PC-9 (cell line): ENCODE data around the gene TTK. TPM values are rescaled to one million over a fixed set of nuclear protein-coding genes. Genes with fewer than 3 reads are reported as not detected.

ENCODE experiments used
- BruUV-seq: library from RNA; stranded (reverse); fragments of 400-500 nt; replicated peaks from 2 replicates; lab custom pipeline; 2021; lab: Mats Ljungman, UMichigan
- CTCF ChIA-PET: fragments of 300-600 bp; sonication (Branson Sonifier 250); formaldehyde crosslinking; loops from one replicate; lab custom pipeline; 2022; ENCODE audit warnings: antibody characterized with exemption; lab: Charles Lee
- POLR2A ChIA-PET: fragments of 300-600 bp; sonication (Branson Sonifier 250); formaldehyde crosslinking; loops from one replicate; lab custom pipeline; 2022; ENCODE audit warnings: antibody characterized with exemption; ENCODE audit not compliant: unreplicated experiment; lab: Charles Lee
- DNase-seq, 2 experiments: peaks; one replicate each; pipeline versions ENCODE4 v3.0.0 to v3.0.0-alpha.2; 2015 to 2022; ENCODE audit warnings: mixed read lengths in 1 of 2
- H2AFZ ChIP-seq: fragments of 200-600 bp; sonication (generic); 2 replicates; pipeline ENCODE4 v1.8.1; 2017; ENCODE audit warnings: antibody characterized with exemption
- H3F3A ChIP-seq: fragments of 200-600 bp; sonication (generic); 2 replicates; pipeline ENCODE4 v1.8.1; 2017; ENCODE audit warnings: antibody characterized with exemption, mild to moderate bottlenecking, low read depth; ENCODE audit not compliant: insufficient read depth
- H3K27ac ChIP-seq: fragments of 200-600 bp; sonication (generic); 2 replicates; pipeline ENCODE4 v1.6.1; 2016; ENCODE audit warnings: mixed run types
- H3K27me3 ChIP-seq: fragments of 200-600 bp; sonication (generic); 2 replicates; pipeline ENCODE4 v1.6.1; 2016; ENCODE audit warnings: low read depth, mixed run types; ENCODE audit not compliant: insufficient read depth
- H3K36me3 ChIP-seq: fragments of 200-600 bp; sonication (generic); 2 replicates; pipeline ENCODE4 v1.6.1; 2016; ENCODE audit warnings: low read depth, mixed run types
- H3K4me1 ChIP-seq: fragments of 200-600 bp; sonication (generic); replicated peaks from 2 replicates; pipeline ENCODE4 v1.6.1; 2016; ENCODE audit warnings: mixed run types; ENCODE audit not compliant: insufficient read depth
- H3K4me2 ChIP-seq: fragments of 200-600 bp; sonication (generic); 2 replicates; pipeline ENCODE4 v1.6.1; 2017; ENCODE audit warnings: mixed run types
- H3K4me3 ChIP-seq: fragments of 200-600 bp; sonication (generic); 2 replicates; pipeline ENCODE4 v1.6.1; 2016; ENCODE audit warnings: mixed run types
- H3K79me2 ChIP-seq: fragments of 200-600 bp; sonication (generic); 2 replicates; pipeline ENCODE4 v1.6.1; 2017; ENCODE audit warnings: low read depth, mixed run types
- H3K9me2 ChIP-seq: fragments of 200-600 bp; sonication (generic); 2 replicates; pipeline ENCODE4 v1.8.1; 2017; ENCODE audit warnings: mild to moderate bottlenecking; ENCODE audit not compliant: insufficient read depth
- H3K9me3 ChIP-seq: fragments of 200-600 bp; sonication (generic); 2 replicates; pipeline ENCODE4 v1.8.1; 2016; ENCODE audit warnings: low read depth; ENCODE audit not compliant: insufficient read depth
- H4K20me1 ChIP-seq: fragments of 200-600 bp; sonication (generic); 2 replicates; pipeline ENCODE4 v1.8.1; 2017; ENCODE audit not compliant: insufficient read depth
- EZH2 ChIP-seq: fragments of 200-600 bp; sonication (generic); IDR thresholded peaks from 2 replicates; pipeline ENCODE4 v1.8.0; 2017; ENCODE audit warnings: antibody characterized with exemption, low read depth
- intact Hi-C: fragments of 100-400 bp; cut with micrococcal nuclease; formaldehyde crosslinking; loops from one replicate; pipeline ENCODE4 v1.10.0; 2022; ENCODE audit not compliant: unreplicated experiment
- total RNA-seq: library from RNA; stranded (reverse); gene quantifications from 2 replicates; pipeline ENCODE4 v1.2.3, GENCODE V29; 2021
- TF ChIP-seq, protein P1 (sequence below): fragments of 200-600 bp; sonication (generic); conservative IDR thresholded peaks from 2 replicates; pipeline ENCODE4 v1.6.1; 2017; ENCODE audit warnings: mixed run types, antibody characterized with exemption, mild to moderate bottlenecking, moderate library complexity

The TTK gene
- total RNA-seq, 1 experiment from 2014 or later, result 40.3 TPM

DNA sequence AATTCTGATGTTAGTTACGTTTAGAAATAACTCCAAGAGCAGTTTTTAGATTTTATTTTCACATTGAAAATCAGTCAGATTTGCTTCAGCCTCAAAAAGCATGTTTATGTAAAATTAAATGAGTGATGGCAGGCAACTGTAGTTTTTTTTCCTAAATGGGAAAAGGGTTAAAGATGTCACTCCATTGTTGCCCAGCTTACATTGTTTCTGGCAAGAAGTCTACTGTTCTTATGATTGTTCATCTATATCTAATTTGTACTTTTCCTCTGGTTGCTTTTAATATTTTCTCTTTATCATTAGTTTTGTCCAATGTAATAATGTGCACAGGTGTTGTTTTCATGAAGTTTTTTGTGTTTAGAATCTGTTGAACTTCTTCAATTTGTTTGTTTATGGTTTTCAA is 6.7 kb upstream of the TTK start:
- H3K27me3 ChIP-seq, result no peaks in the 10 kb centered on the region
- POLR2A ChIA-PET, result no interaction called here
- H3K4me3 ChIP-seq, result no peak overlapping the region
- no peak for DNase-seq
- CTCF ChIA-PET, result no interaction called here
- H3K79me2 ChIP-seq, result no peaks in the 10 kb centered on the region
- H3K4me2 ChIP-seq, result no peak overlapping the region
- no peaks in the 10 kb centered on the region for H3K9me2 ChIP-seq
- no peaks in the 10 kb centered on the region for H3K4me1 ChIP-seq
- H3F3A ChIP-seq, result no peaks in the 10 kb centered on the region
- no peaks in the 10 kb centered on the region for H4K20me1 ChIP-seq
- no peak overlapping the region for H3K27ac ChIP-seq
- intact Hi-C loops, result no loop called here
- TF ChIP-seq, protein P1, sequence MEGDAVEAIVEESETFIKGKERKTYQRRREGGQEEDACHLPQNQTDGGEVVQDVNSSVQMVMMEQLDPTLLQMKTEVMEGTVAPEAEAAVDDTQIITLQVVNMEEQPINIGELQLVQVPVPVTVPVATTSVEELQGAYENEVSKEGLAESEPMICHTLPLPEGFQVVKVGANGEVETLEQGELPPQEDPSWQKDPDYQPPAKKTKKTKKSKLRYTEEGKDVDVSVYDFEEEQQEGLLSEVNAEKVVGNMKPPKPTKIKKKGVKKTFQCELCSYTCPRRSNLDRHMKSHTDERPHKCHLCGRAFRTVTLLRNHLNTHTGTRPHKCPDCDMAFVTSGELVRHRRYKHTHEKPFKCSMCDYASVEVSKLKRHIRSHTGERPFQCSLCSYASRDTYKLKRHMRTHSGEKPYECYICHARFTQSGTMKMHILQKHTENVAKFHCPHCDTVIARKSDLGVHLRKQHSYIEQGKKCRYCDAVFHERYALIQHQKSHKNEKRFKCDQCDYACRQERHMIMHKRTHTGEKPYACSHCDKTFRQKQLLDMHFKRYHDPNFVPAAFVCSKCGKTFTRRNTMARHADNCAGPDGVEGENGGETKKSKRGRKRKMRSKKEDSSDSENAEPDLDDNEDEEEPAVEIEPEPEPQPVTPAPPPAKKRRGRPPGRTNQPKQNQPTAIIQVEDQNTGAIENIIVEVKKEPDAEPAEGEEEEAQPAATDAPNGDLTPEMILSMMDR, result no peak
- TF ChIP-seq EZH2, result no peak
- no peaks in the 10 kb centered on the region for H3K9me3 ChIP-seq
- no peaks in the 10 kb centered on the region for H3K36me3 ChIP-seq
- H2AFZ ChIP-seq, result no peak overlapping the region
- BruUV-seq, result no TSS peak

DNA sequence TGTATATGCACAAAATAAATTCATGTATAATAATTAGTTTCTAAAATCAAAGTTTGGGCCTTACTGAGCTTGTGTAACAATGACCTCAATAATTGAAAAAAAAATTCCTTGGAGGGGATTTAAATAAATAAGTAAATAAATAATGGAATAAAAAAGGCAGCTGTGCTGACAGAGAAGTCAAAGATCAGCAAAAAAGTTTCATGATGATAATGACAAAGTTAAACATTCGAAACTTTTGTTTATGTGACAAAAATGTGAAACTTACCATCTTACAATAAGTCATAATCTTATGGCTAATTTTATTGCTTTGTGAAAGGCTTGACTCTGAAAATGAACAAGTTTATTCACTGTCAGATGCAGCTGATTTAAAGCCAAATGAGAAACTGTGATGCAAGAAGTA is 3.1 kb upstream of the TTK start:
- Histone ChIP-seq H3K4me1 (peaks cover 22% of the 10 kb centered on the region), H3K36me3 (no peaks in the 10 kb centered on the region), H3K9me3 (no peaks in the 10 kb centered on the region), H3F3A (peaks cover 10% of the 10 kb centered on the region; the same call in 1 of the 2 replicates), H3K79me2 (peaks cover 18% of the 10 kb centered on the region), H3K27me3 (no peaks in the 10 kb centered on the region), H4K20me1 (no peaks in the 10 kb centered on the region), H3K9me2 (no peaks in the 10 kb centered on the region), H2AFZ (no peak overlapping the region), H3K27ac (no peak overlapping the region), H3K4me2 (no peak overlapping the region), H3K4me3 (no peak overlapping the region)
- POLR2A ChIA-PET, result no interaction called here
- intact Hi-C loops, result loop anchor here (5.0 kb wide), 1 partner anchor 134 kb away; no protein-coding TSS in a partner anchor
- TF ChIP-seq, protein P1, result no peak
- TF ChIP-seq EZH2, result no peak
- no peak for DNase-seq
- CTCF ChIA-PET, result no interaction called here
- no TSS peak for BruUV-seq

DNA sequence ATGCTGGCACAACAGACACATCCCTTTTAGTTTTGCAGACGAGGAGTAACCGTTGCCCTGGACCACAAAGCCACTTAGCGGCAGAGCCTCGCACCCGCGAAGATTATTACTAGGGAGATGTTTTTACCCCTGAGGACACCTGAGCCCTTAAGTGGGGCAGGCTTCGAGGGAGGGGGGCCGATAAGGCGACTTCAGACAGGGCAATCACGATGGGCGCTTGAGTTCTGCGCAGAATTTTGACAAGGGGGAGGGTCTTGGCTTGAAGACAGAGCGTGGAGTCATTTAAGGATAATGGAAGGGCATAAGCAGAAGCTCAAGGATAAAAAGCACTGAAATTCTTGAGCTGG is 650 bp upstream of the TTK start:
- Histone ChIP-seq H3K4me2 (peak overlapping the region; percentile 95), H3K36me3 (no peaks in the 10 kb centered on the region), H3K4me1 (peaks cover 22% of the 10 kb centered on the region), H3K4me3 (peak overlapping the region; percentile 82), H3F3A (peaks cover 10% of the 10 kb centered on the region; the same call in 1 of the 2 replicates), H3K9me2 (no peaks in the 10 kb centered on the region), H2AFZ (peak overlapping the region; percentile 90), H3K27me3 (no peaks in the 10 kb centered on the region), H3K79me2 (peaks cover 20% of the 10 kb centered on the region), H3K27ac (peak overlapping the region; percentile 43; the same call in 1 of the 2 replicates), H4K20me1 (no peaks in the 10 kb centered on the region), H3K9me3 (no peaks in the 10 kb centered on the region)
- POLR2A ChIA-PET, result interaction anchor here (0.7 kb wide), 2 partner anchors 102 to 502 kb away, joined by 3 to 5 read pairs; no protein-coding TSS in a partner anchor
- DNase-seq, result no peak
- TF ChIP-seq EZH2, result no peak
- TF ChIP-seq, protein P1, result no peak
- CTCF ChIA-PET, result interaction anchor here (1.1 kb wide), 1 partner anchor 55 kb away, joined by 4 read pairs; no protein-coding TSS in a partner anchor
- intact Hi-C loops, result loop anchor here (5.0 kb wide), 1 partner anchor 136 kb away; no protein-coding TSS in a partner anchor
- BruUV-seq, result TSS peak; percentile 99
